PC-3 (cell line): ENCODE results near the gene ZFP36L2. TPM values are rescaled to one million over a fixed set of nuclear protein-coding genes. Genes with fewer than 3 reads are reported as not detected.

ENCODE experiments used
- ATAC-seq: fragments of 200-7000 bp; cut with Tn5 transposase; 2 replicates; pipeline ENCODE4 v1.9.1; 2020; ENCODE audit warnings: mild to moderate bottlenecking, moderate library complexity
- BruUV-seq: library from RNA; stranded (reverse); fragments of 400-500 nt; replicated peaks from 2 replicates; lab custom pipeline; 2021; lab: Mats Ljungman, UMichigan
- CTCF ChIA-PET: fragments of 300-600 bp; sonication (Branson Sonifier 250); formaldehyde crosslinking; loops from one replicate; lab custom pipeline; 2022; ENCODE audit warnings: antibody characterized with exemption; lab: Charles Lee
- POLR2A ChIA-PET: fragments of 300-600 bp; sonication (Branson Sonifier 250); formaldehyde crosslinking; loops from one replicate; lab custom pipeline; 2022; ENCODE audit warnings: antibody characterized with exemption; ENCODE audit not compliant: unreplicated experiment; lab: Charles Lee
- DNase-seq: peaks from one replicate; pipeline ENCODE4 v3.0.0-alpha.2; 2015
- H2AFZ ChIP-seq: fragments of 300-600 bp; sonication (generic); 2 replicates; pipeline ENCODE4 v1.6.0; 2016; ENCODE audit warnings: antibody characterized with exemption, low read length
- H3F3A ChIP-seq: fragments of 300-600 bp; sonication (generic); one replicate; pipeline ENCODE4 v1.6.0; 2017; ENCODE audit warnings: antibody characterized with exemption, low read length, control low read depth, mild to moderate bottlenecking; ENCODE audit not compliant: unreplicated experiment
- H3K27ac ChIP-seq: fragments of 300-600 bp; sonication (generic); 2 replicates; pipeline ENCODE4 v1.5.1; 2016; ENCODE audit warnings: mild to moderate bottlenecking, low read length
- H3K27me3 ChIP-seq: fragments of 300-600 bp; sonication (generic); 2 replicates; pipeline ENCODE4 v1.6.1; 2016; ENCODE audit warnings: low read length, mixed read lengths
- H3K36me3 ChIP-seq: fragments of 300-600 bp; sonication (generic); 2 replicates; pipeline ENCODE4 v1.6.1; 2016; ENCODE audit warnings: low read depth, mixed run types, low read length, mixed read lengths
- H3K4me1 ChIP-seq: fragments of 300-600 bp; sonication (generic); 2 replicates; pipeline ENCODE4 v1.5.1; 2016; ENCODE audit warnings: low read length; ENCODE audit not compliant: insufficient read depth
- H3K4me2 ChIP-seq: fragments of 300-600 bp; sonication (generic); 2 replicates; pipeline ENCODE4 v1.6.0; 2016; ENCODE audit warnings: low read length
- H3K4me3 ChIP-seq: fragments of 300-600 bp; sonication (generic); 2 replicates; pipeline ENCODE4 v1.5.1; 2016; ENCODE audit warnings: mild to moderate bottlenecking, low read length, mixed read lengths
- H3K79me2 ChIP-seq: fragments of 300-600 bp; sonication (generic); 2 replicates; pipeline ENCODE4 v1.6.1; 2017; ENCODE audit warnings: low read length, mixed read lengths
- H3K9ac ChIP-seq: fragments of 300-600 bp; sonication (generic); 2 replicates; pipeline ENCODE4 v1.6.0; 2016; ENCODE audit warnings: mild to moderate bottlenecking, low read length
- H3K9me2 ChIP-seq: fragments of 300-600 bp; sonication (generic); replicated peaks from 2 replicates; pipeline ENCODE4 v1.6.1; 2016; ENCODE audit warnings: mixed run types, low read length, mixed read lengths
- H3K9me3 ChIP-seq: fragments of 300-600 bp; sonication (generic); 2 replicates; pipeline ENCODE4 v1.6.1; 2016; ENCODE audit warnings: low read length, mixed read lengths
- H4K20me1 ChIP-seq: fragments of 300-600 bp; sonication (generic); 2 replicates; pipeline ENCODE4 v1.6.1; 2016; ENCODE audit warnings: low read length, mixed read lengths
- CTCF ChIP-seq: fragments of 300-600 bp; sonication (generic); conservative IDR thresholded peaks from 2 replicates; pipeline ENCODE4 v1.5.1; 2017; ENCODE audit warnings: antibody characterized with exemption, low read depth, mild to moderate bottlenecking, low read length
- EZH2 ChIP-seq: fragments of 300-600 bp; sonication (generic); IDR thresholded peaks from one replicate; pipeline ENCODE4 v1.6.1; 2017; ENCODE audit warnings: antibody characterized with exemption, mild to moderate bottlenecking, low read length; ENCODE audit not compliant: unreplicated experiment
- EZH2phosphoT487 ChIP-seq: fragments of 300-600 bp; sonication (generic); IDR thresholded peaks from 2 replicates; pipeline ENCODE4 v1.6.1; 2018; ENCODE audit warnings: mild to moderate bottlenecking, antibody characterized with exemption, low read length, borderline replicate concordance
- intact Hi-C: fragments of 100-400 bp; cut with micrococcal nuclease; formaldehyde crosslinking; loops from 2 replicates; pipeline ENCODE4 v1.9.0; 2023
- total RNA-seq: library from RNA; depleted of rRNA; stranded (reverse); fragments of >200 nt; gene quantifications from 2 replicates; pipeline ENCODE4 v1.2.3, GENCODE V29; 2014

The ZFP36L2 gene
- total RNA-seq, 1 experiment from 2014 or later, result 14.8 TPM

- Histone ChIP-seq H3K4me3 (no peak overlapping the region), H3K9me2 (no peaks in the 10 kb centered on the region), H3K36me3 (no peaks in the 10 kb centered on the region), H3K9ac (no peak overlapping the region), H2AFZ (no peak overlapping the region), H3K79me2 (no peaks in the 10 kb centered on the region), H3K27ac (no peak overlapping the region), H3K4me2 (no peak overlapping the region), H3K4me1 (no peaks in the 10 kb centered on the region), H3K9me3 (no peaks in the 10 kb centered on the region), H4K20me1 (no peaks in the 10 kb centered on the region), H3F3A (no peaks in the 10 kb centered on the region), H3K27me3 (no peaks in the 10 kb centered on the region)
- POLR2A ChIA-PET, result no interaction called here
- CTCF ChIA-PET, result no interaction called here
- TF ChIP-seq EZH2 (no peak), EZH2phosphoT487 (no peak), CTCF (no peak)
- no peak for DNase-seq
- ATAC-seq, result no peak
- intact Hi-C loops, result no loop called here
- no TSS peak for BruUV-seq
These were observed 32.7 kb downstream of the ZFP36L2 start for GRCh38 chr2:43193652-43194120.

GRCh38 chr2:43192744-43193651 is 33.4 kb downstream of the ZFP36L2 start:
- H3K9me2 ChIP-seq, result no peaks in the 10 kb centered on the region
- no peaks in the 10 kb centered on the region for H3K79me2 ChIP-seq
- ATAC-seq (no peak), DNase-seq (no peak)
- no peaks in the 10 kb centered on the region for H3K4me1 ChIP-seq
- intact Hi-C loops, result no loop called here
- H3K27ac ChIP-seq, result no peak overlapping the region
- no peak overlapping the region for H3K4me2 ChIP-seq
- ChIA-PET POLR2A (interaction anchor here (0.5 kb wide), 1 partner anchor 45 kb away, joined by 4 read pairs; no protein-coding TSS in a partner anchor), CTCF (no interaction called here)
- no TSS peak for BruUV-seq
- no peak overlapping the region for H3K9ac ChIP-seq
- H4K20me1 ChIP-seq, result no peaks in the 10 kb centered on the region
- TF ChIP-seq CTCF (no peak), EZH2phosphoT487 (no peak), EZH2 (no peak)
- no peak overlapping the region for H2AFZ ChIP-seq
- no peak overlapping the region for H3K4me3 ChIP-seq
- H3K36me3 ChIP-seq, result no peaks in the 10 kb centered on the region
- H3K27me3 ChIP-seq, result no peaks in the 10 kb centered on the region
- no peaks in the 10 kb centered on the region for H3F3A ChIP-seq
- H3K9me3 ChIP-seq, result no peaks in the 10 kb centered on the region
